ENCODE measurements around the gene OR7C1.

OR7C1 gene

DNA sequence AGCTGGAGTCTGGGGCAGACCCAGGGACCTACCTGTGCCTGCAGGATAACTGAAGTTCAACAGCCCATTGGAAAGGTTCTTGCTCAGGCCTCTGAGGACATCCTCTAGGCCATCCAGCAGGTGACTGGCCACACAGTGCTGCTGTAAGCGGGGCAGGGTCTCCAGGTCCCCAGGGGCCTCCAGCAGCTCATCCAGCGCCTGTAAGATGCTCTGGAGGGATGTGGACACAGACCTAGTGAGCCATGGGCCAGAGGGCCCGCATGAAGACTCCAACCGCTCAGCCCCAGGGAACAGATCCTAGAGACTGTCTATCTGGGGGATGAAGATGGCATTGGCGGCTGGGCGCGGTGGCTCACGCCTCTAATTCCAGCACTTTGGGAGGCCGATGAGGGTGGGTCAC, 70.6 kb downstream of the OR7C1 start:
- no peak for DNase-seq

DNA sequence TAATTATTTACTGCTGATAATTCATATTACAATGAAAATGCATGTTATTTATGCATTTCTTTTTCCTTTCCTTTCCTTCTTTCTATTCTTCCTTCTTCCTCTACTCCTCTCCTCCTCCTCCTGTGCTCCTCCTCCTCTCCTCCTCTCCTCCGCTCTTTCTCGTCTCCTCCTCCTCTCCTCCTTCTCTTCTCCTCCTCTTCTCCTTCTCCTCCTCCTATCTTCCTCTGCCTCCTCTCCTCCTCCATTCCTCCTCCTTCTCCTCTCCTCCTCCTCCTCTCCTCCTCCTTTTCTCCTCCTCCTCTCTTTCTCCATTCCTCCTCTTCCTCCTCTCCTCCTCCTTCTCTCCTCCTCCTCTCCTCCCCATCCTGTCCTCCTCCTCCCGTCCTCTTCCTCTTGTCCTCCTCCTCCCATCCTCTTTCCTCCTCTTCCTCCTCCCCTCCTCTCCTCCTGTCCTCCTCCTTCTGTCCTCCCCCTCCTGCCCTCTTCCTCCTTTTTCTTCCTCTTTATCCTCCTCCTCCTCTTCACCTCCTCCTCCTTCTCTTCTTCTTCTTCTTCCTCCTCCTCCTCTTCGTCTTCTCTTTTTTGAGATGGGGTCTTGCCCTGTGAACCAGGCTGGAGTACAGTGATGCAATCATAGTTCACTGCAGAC, 71.4 kb downstream of the OR7C1 start:
- DNase-seq: no peak

DNA sequence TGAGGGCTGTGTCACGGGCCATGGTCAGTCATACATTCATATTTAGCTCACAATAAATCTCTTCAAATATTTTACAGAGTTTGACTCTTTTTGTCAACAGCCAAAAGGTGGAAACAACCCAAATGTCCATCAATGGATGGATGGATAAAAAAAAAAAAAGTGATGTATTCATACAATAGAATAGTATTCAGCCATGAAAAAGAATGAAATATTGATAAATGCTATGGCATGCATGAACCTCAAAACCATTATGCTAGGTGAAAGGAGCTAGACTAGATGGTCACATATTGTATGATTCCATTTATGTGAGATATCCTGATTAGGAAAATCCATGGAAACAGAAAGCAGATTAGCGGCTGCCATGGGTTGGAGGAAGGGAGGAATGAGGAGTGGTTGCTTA, 72.9 kb downstream of the OR7C1 start:
- no peak for DNase-seq

DNA sequence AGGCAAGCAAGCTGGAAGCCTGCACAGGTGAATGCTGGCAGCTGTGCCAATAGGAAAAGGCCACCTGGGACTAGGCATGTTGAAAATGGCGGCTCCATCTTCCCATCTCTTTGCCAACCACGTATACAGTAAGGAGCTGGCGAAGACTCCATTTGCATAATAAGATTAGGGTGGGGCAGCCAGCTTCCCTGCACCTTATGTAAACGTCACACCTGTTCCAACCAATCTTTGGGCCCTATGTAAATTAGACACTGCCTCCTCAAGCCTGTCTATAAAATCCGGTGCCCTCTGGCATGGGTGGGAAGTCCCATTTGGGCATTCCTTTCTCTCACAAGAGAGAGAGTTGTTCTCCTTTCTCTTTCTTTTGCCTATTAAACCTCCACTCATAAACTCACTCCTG, 73.4 kb downstream of the OR7C1 start:
- DNase-seq: no peak

DNA sequence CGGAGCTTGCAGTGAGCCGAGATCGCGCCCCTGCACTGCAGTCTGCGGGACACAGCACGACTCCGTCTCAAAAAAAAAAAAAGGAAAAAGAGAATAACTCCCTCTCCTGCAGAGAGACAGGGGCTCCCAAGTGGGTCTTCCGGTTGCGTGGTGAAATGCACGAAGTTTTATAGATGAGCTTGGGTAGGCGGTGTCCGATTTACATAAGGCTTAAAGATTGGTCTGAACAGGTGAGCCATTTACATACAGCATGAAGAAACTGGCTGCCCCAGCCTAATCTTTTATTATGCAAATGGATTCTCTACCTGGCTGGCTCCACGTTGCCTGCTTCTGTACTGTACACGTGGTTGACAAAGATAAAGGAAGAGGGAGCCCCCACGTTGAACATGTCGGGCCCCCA, 76.2 kb downstream of the OR7C1 start:
- no peak for DNase-seq

DNA sequence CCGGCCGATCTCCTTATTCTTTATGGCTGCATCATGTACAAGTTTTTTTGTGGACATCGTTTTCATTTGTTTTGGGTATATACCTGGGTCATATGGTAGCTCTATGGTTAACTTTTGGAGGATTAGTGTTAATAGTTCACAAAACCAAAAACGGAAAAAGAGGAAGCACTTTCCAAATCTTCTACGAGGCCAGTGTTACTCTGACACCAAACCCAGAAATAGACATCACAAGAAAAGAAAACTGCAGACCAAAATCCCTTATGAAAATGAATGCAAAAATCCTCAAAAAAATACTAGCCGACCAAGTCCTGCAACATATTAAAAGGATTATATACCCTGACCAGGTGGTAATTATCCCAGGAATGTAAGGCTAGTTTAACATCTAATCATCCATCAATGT, 86.4 kb downstream of the OR7C1 start:
- no peak for DNase-seq

Measured in activated naive CD4-positive, alpha-beta T cell (primary cell).